ENCODE measurements around the gene SPATA33.

SPATA33 gene

GRCh38 chr16:89657442-89658220 is at the start of gene SPATA33, which contains the start of gene CHMP1A:
SPATA33 (plus strand) TSS chr16:89657836; CDS start chr16:89657912, 76 bp downstream.
CHMP1A (minus strand) TSS chr16:89657708; CDS start chr16:89657588, 120 bp downstream.
- peak within 1 kb of the TSS; percentile 100 for H3K4me3 ChIP-seq (ENCODE audit: low read depth, low read length)
- peak; percentile 86 for DNase-seq (ENCODE audit: low read depth)
- TF ChIP-seq, protein P1, sequence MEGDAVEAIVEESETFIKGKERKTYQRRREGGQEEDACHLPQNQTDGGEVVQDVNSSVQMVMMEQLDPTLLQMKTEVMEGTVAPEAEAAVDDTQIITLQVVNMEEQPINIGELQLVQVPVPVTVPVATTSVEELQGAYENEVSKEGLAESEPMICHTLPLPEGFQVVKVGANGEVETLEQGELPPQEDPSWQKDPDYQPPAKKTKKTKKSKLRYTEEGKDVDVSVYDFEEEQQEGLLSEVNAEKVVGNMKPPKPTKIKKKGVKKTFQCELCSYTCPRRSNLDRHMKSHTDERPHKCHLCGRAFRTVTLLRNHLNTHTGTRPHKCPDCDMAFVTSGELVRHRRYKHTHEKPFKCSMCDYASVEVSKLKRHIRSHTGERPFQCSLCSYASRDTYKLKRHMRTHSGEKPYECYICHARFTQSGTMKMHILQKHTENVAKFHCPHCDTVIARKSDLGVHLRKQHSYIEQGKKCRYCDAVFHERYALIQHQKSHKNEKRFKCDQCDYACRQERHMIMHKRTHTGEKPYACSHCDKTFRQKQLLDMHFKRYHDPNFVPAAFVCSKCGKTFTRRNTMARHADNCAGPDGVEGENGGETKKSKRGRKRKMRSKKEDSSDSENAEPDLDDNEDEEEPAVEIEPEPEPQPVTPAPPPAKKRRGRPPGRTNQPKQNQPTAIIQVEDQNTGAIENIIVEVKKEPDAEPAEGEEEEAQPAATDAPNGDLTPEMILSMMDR (conservative IDR thresholded peaks at IDR 0.05; ENCODE audit: low read depth, low read length) = no peak

DNA sequence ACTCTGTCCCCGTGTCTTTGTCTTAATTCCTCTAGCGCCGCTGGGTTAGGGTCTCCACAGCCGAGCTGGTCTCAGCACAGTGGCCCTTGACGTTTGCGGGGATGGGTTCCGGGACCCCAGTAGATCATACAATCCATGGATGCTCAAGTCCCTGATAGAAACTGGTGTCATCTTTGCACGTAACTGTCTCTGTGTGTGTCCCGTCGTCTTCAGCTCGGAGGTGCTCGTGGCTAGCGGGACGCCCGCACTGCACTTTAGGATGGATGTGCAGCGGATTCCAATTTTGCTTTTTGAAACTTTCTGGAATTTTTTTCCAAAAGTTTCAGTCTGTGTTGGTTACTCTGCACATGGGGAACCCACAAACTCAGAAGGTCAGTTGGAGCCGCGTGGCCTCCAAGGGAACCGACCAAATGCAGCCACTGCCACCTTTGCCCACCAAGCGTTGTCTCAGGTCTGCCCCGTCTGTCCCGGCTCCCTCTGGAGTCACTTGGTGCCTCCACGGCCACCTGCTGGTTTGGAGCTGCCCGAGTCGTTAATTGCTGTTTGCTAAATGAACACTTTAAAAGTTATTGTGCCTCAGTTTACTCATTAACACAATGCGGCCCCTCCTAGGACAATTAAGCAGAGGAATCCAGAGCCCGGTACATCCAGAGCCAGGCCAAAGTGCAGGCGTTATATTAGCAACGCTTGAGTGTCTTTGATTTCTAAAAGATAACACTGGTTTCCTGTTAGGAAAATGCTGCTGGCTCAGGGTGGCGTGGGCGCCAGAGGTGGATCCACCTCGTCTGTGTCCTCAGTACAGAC is 49.5 kb upstream of the SPATA33 start:
- TF ChIP-seq, protein P1 (conservative IDR thresholded peaks at IDR 0.05; ENCODE audit: low read depth, low read length) = no peak
- no peak overlapping the region for H3K4me3 ChIP-seq (ENCODE audit: low read depth, low read length)
- no peak for DNase-seq (ENCODE audit: low read depth)

GRCh38 chr16:89610108-89610453 is 47.6 kb upstream of the SPATA33 start:
- TF ChIP-seq, protein P1 (conservative IDR thresholded peaks at IDR 0.05; ENCODE audit: low read depth, low read length) = no peak
- no peak for DNase-seq (ENCODE audit: low read depth)
- H3K4me3 ChIP-seq (ENCODE audit: low read depth, low read length) = no peak overlapping the region

DNA sequence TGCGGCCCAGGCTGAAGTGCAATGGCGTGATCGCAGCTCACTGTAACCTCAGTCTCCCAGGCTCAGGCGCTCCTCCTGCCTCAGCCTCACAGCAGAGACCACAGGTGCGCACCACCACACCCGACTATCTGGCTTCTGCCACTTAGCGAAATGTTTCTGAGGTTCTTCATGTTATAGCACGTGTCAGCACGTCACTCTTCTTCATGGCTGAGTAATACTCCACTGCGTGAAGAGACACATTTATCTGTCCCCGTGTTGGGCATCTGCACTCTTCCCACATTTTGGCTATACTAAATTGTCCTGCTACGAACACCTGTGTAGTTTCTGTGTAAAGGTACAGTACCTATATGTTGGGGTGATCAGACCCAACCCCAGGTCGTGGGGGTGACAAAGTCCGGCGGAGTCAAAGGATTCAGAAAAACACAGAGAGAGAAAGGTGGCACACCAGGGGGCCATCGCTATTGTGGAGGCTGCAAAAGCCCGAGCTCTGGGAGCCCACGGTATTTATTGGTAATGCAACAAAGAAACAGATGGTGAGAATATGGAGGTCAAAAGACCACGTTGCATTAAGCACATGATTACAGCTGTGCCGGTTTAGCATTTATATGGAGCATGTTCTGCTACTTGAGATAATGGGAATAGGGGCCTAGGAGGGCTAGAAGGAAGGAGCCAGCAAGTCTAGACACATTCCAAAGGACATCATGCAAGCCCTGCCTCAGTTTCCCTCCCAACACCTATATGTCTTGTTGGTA is 45.0 kb upstream of the SPATA33 start:
- H3K4me3 ChIP-seq (ENCODE audit: low read depth, low read length) = no peak overlapping the region
- TF ChIP-seq, protein P1 (conservative IDR thresholded peaks at IDR 0.05; ENCODE audit: low read depth, low read length) = no peak
- peak; percentile 42 for DNase-seq (ENCODE audit: low read depth)

GRCh38 chr16:89613231-89613953 is 44.2 kb upstream of the SPATA33 start, which contains the start of gene DPEP1:
DPEP1 (plus strand) TSS chr16:89613642; CDS start chr16:89630411, 16,769 bp downstream.
- TF ChIP-seq, protein P1 (conservative IDR thresholded peaks at IDR 0.05; ENCODE audit: low read depth, low read length) = no peak
- no peak for DNase-seq (ENCODE audit: low read depth)
- H3K4me3 ChIP-seq (ENCODE audit: low read depth, low read length) = no peak within 1 kb of the TSS

- H3K4me3 ChIP-seq (ENCODE audit: low read depth, low read length) = no peak overlapping the region
- TF ChIP-seq, protein P1 (conservative IDR thresholded peaks at IDR 0.05; ENCODE audit: low read depth, low read length) = no peak
- DNase-seq (ENCODE audit: low read depth) = no peak
Observed at GRCh38 chr16:89613954-89614459, 43.6 kb upstream of the SPATA33 start.

Data from choroid plexus epithelial cell (primary cell).